B cell (primary cell): ENCODE measurements around the gene TXNDC5. TPM values are rescaled to one million over a fixed set of nuclear protein-coding genes. Genes with fewer than 3 reads are reported as not detected.
A peak's percentile ranks its signal among the peaks of the same experiment; 100 is the strongest.

Experiments
- ATAC-seq: fragments of 200-7000 bp; cut with Tn5 transposase; one replicate; pipeline ENCODE4 v1.10.0; 2021; ENCODE audit warnings: low read depth, mild to moderate bottlenecking, moderate number of reproducible peaks, moderate library complexity
- CTCF ChIA-PET: fragments of 350-600 bp; sonication (Branson Sonifier 250); formaldehyde crosslinking; loops from one replicate; lab custom pipeline; 2021; ENCODE audit warnings: antibody characterized with exemption, inconsistent platforms; lab: Charles Lee
- POLR2A ChIA-PET: fragments of 350-600 bp; sonication (Branson Sonifier 250); formaldehyde crosslinking; loops from one replicate; lab custom pipeline; 2021; ENCODE audit warnings: antibody characterized with exemption; lab: Charles Lee
- DNase-seq: peaks from one replicate; pipeline ENCODE4 v3.0.0; 2013
- H2AFZ ChIP-seq: 2 replicates; pipeline ENCODE4 v1.6.1; 2012; ENCODE audit warnings: mild to moderate bottlenecking, low read depth, low read length; ENCODE audit not compliant: insufficient read depth, poor library complexity, severe bottlenecking
- H3K27ac ChIP-seq, 2 donors: 1 replicate in 1 of 2; 2 replicates in 1 of 2; pipeline ENCODE4 v1.5.1; 2012 to 2013; ENCODE audit warnings: low read length in 2 of 2, mild to moderate bottlenecking in 2 of 2, moderate library complexity in 1 of 2
- H3K27me3 ChIP-seq, 4 experiments: fragments of 200-600 bp in 1 of 4; sonication (generic) in 1 of 4; replicated peaks in 1 of 4; 1 replicate in 2 of 4; 2 replicates in 2 of 4; pipeline versions ENCODE4 v1.6.1 to v1.7.0; 2013 to 2016; ENCODE audit warnings: low read length in 3 of 4, mild to moderate bottlenecking in 2 of 4, mixed read lengths in 1 of 4, moderate library complexity in 1 of 4; ENCODE audit not compliant: insufficient read depth in 4 of 4, control insufficient read depth in 3 of 4; ENCODE audit errors: control extremely low read depth in 1 of 4
- H3K36me3 ChIP-seq, 2 experiments: replicated peaks in 1 of 2; 1 replicate in 1 of 2; 2 replicates in 1 of 2; pipeline versions ENCODE4 v1.6.1 to v1.7.1; 2013; ENCODE audit warnings: low read length in 1 of 2; ENCODE audit not compliant: insufficient read depth in 2 of 2, control insufficient read depth in 1 of 2; ENCODE audit errors: control extremely low read depth in 1 of 2, extremely low read depth in 1 of 2
- H3K4me1 ChIP-seq, 2 donors: fragments of 200-600 bp in 1 of 2; sonication (generic) in 1 of 2; 1 replicate in 1 of 2; 2 replicates in 1 of 2; pipeline versions ENCODE4 v1.5.1 to v1.6.1; 2013 to 2017; ENCODE audit warnings: low read length in 2 of 2; ENCODE audit not compliant: control insufficient read depth in 2 of 2, insufficient read depth in 2 of 2
- H3K4me2 ChIP-seq: replicated peaks from 2 replicates; pipeline ENCODE3; 2012; ENCODE audit warnings: mild to moderate bottlenecking, low read depth, low read length; ENCODE audit not compliant: poor library complexity, severe bottlenecking
- H3K4me3 ChIP-seq, 5 experiments: fragments of 200-600 bp in 1 of 5; sonication (generic) in 1 of 5; 1 replicate in 3 of 5; 2 replicates in 2 of 5; pipeline versions ENCODE4 v1.5.1 to v1.7.0; 2011 to 2016; ENCODE audit warnings: low read length in 4 of 5, mild to moderate bottlenecking in 4 of 5, low read depth in 2 of 5, control low read depth in 1 of 5, moderate library complexity in 1 of 5; ENCODE audit not compliant: insufficient read depth in 1 of 5; ENCODE audit errors: control extremely low read depth in 1 of 5, extremely low read depth in 1 of 5
- H3K79me2 ChIP-seq: fragments of 200-600 bp; sonication (generic); one replicate; pipeline ENCODE4 v1.6.0; 2016; ENCODE audit warnings: low read length; ENCODE audit not compliant: control insufficient read depth, insufficient read depth
- H3K9ac ChIP-seq: fragments of 200-600 bp; sonication (generic); 2 replicates; pipeline ENCODE4 v1.6.1; 2017; ENCODE audit warnings: mild to moderate bottlenecking, low read length, moderate library complexity
- H3K9me3 ChIP-seq, 3 donors: one replicate each; pipeline versions ENCODE4 v1.6.1 to v1.7.1; 2013; ENCODE audit warnings: low read length in 2 of 3; ENCODE audit not compliant: control insufficient read depth in 2 of 3, insufficient read depth in 1 of 3; ENCODE audit errors: control extremely low read depth in 1 of 3
- H4K20me1 ChIP-seq: 2 replicates; pipeline ENCODE4 v1.6.0; 2012; ENCODE audit warnings: mild to moderate bottlenecking, low read length; ENCODE audit not compliant: insufficient read depth, control insufficient read depth, poor library complexity, severe bottlenecking
- H3K27ac Mint-ChIP-seq: one replicate; pipeline ENCODE4 v1.8.0; 2021; ENCODE audit warnings: mixed read lengths
- H3K27me3 Mint-ChIP-seq: one replicate; pipeline ENCODE4 v1.8.0; 2021; ENCODE audit warnings: mixed read lengths
- H3K4me1 Mint-ChIP-seq: one replicate; pipeline ENCODE4 v1.8.0; 2021; ENCODE audit warnings: mixed read lengths
- H3K4me3 Mint-ChIP-seq: one replicate; pipeline ENCODE4 v1.8.0; 2021; ENCODE audit warnings: mixed read lengths
- H3K9me3 Mint-ChIP-seq: one replicate; pipeline ENCODE4 v1.8.0; 2022; ENCODE audit warnings: mixed read lengths; ENCODE audit not compliant: insufficient read depth
- CTCF ChIP-seq: fragments of 200-600 bp; IDR thresholded peaks from one replicate; pipeline ENCODE4 v1.8.0; 2022; ENCODE audit warnings: antibody characterized with exemption, mild to moderate bottlenecking
- EZH2 ChIP-seq: IDR thresholded peaks from 2 replicates; pipeline ENCODE4 v1.6.1; 2012; ENCODE audit warnings: borderline replicate concordance, low read depth, mild to moderate bottlenecking, moderate library complexity, low read length; ENCODE audit not compliant: insufficient read depth, poor library complexity, severe bottlenecking
- WGBS: methylation state at CpG from one replicate; pipeline ENCODE4 v1.1.5; 2013; ENCODE audit warnings: missing lambda C conversion rate; ENCODE audit not compliant: insufficient coverage; 5-methylcytosine and 5-hydroxymethylcytosine counted together
- intact Hi-C: fragments of 100-400 bp; cut with micrococcal nuclease; formaldehyde crosslinking; loops from one replicate; pipeline ENCODE4 v1.10.0; 2022
- polyA plus RNA-seq: library from polyadenylated mRNA; depleted of rRNA; stranded (reverse); fragments of >200 nt; gene quantifications from 2 replicates; pipeline ENCODE4 v1.2.3, GENCODE V29; 2012
- total RNA-seq, 2 donors: library from RNA; stranded (reverse); fragments of 120-200 nt in 1 of 2; gene quantifications; 1 replicate in 1 of 2; 2 replicates in 1 of 2; pipeline versions ENCODE4 v1.2.3 to v1.2.4, GENCODE V29; 2013 to 2022

Gene TXNDC5
- total and polyA plus RNA-seq, 2 donors (not counting 1 experiment from before 2014, with no cell fraction given) = 62.6 to 91.9 TPM

GRCh38 chr6:7917729-7918128, 7.1 kb upstream of the TXNDC5 start:
- intact Hi-C loops = loop anchor here (2.0 to 10.0 kb wide), 3 partner anchors 15 to 193 kb away; partner anchors contain the start of gene BMP6
- WGBS = 77% methylated on average over 5 of the region's 5 CpGs
- DNase-seq (no peak), ATAC-seq (no peak)
- Mint-ChIP-seq H3K4me3 (no peak overlapping the region), H3K27me3 (no peaks in the 10 kb centered on the region), H3K9me3 (no peaks in the 10 kb centered on the region), H3K27ac (no peak overlapping the region), H3K4me1 (peaks cover 19% of the 10 kb centered on the region)
- Histone ChIP-seq H3K36me3 (no peaks in the 10 kb centered on the region), H2AFZ (peak overlapping the region; percentile 18), H3K79me2 (no peaks in the 10 kb centered on the region), H3K27me3 (no peaks in the 10 kb centered on the region), H4K20me1 (no peaks in the 10 kb centered on the region), H3K9me3 (no peaks in the 10 kb centered on the region), H3K4me2 (peak overlapping the region; percentile 64), H3K27ac (peak overlapping the region; percentile 79 to 95), H3K4me3 (peak overlapping the region in 1 of 5 experiments; percentile 36), H3K4me1 (peaks cover 40 to 74% of the 10 kb centered on the region in 2 donors), H3K9ac (peak overlapping the region; percentile 30)
- TF ChIP-seq CTCF (no peak), EZH2 (no peak)
- POLR2A ChIA-PET = interaction anchor here (0.6 to 1.2 kb wide), 2 partner anchors 20 to 45 kb away, joined by 3 read pairs; no protein-coding TSS in a partner anchor
- CTCF ChIA-PET = interaction anchor here (0.6 to 1.6 kb wide), 4 partner anchors 20 to 88 kb away, joined by 3 to 6 read pairs (median 4); no protein-coding TSS in a partner anchor

- peak overlapping the region; percentile 79 to 95 for H3K27ac ChIP-seq
- Mint-ChIP-seq H3K4me1 (peaks cover 19% of the 10 kb centered on the region), H3K9me3 (no peaks in the 10 kb centered on the region), H3K27me3 (no peaks in the 10 kb centered on the region), H3K27ac (no peak overlapping the region), H3K4me3 (peak overlapping the region; percentile 63)
- H3K79me2 ChIP-seq = no peaks in the 10 kb centered on the region
- H3K27me3 ChIP-seq = no peaks in the 10 kb centered on the region
- peak overlapping the region; percentile 18 for H2AFZ ChIP-seq
- TF ChIP-seq CTCF (no peak), EZH2 (no peak)
- ATAC-seq = peak; percentile 66
- no peaks in the 10 kb centered on the region for H3K36me3 ChIP-seq
- peaks cover 40 to 82% of the 10 kb centered on the region in 2 donors for H3K4me1 ChIP-seq
- intact Hi-C loops = loop anchor here (2.0 to 10.0 kb wide), 3 partner anchors 16 to 192 kb away; partner anchors contain the start of gene BMP6
- no CpG with 5 or more reads among the region's 1 CpG for WGBS
- ChIA-PET CTCF (interaction anchor here (0.6 to 1.6 kb wide), 5 partner anchors 16 to 89 kb away, joined by 3 to 6 read pairs (median 4); no protein-coding TSS in a partner anchor), POLR2A (interaction anchor here (0.5 to 1.2 kb wide), 3 partner anchors 20 to 46 kb away, joined by 3 read pairs; no protein-coding TSS in a partner anchor)
- H3K9ac ChIP-seq = peak overlapping the region; percentile 30
- no peaks in the 10 kb centered on the region for H3K9me3 ChIP-seq
- H3K4me3 ChIP-seq = peak overlapping the region in 1 of 5 experiments; percentile 36
- no peaks in the 10 kb centered on the region for H4K20me1 ChIP-seq
- peak; percentile 76 for DNase-seq
- peak overlapping the region; percentile 64 for H3K4me2 ChIP-seq
Measured at GRCh38 chr6:7916959-7917358, 6.4 kb upstream of the TXNDC5 start.
